OCI-LY3 (cell line): Measurements from ENCODE around the gene VPS13D.

Experiments used
- H2AFZ ChIP-seq: fragments of 200-600, 300-600 bp; shearing (Covaris generic); 2 replicates; pipeline ENCODE4 v1.6.0; 2014; ENCODE audit warnings: antibody characterized with exemption, low read depth, low read length
- H3K27ac ChIP-seq: fragments of 200-600, 300-600 bp; sonication (generic); 2 replicates; pipeline ENCODE4 v1.5.1; 2014; ENCODE audit warnings: mild to moderate bottlenecking, low read length, moderate library complexity, mixed read lengths
- H3K27me3 ChIP-seq: fragments of 200-600, 300-600 bp; sonication (generic); 2 replicates; pipeline ENCODE4 v1.6.1; 2014; ENCODE audit warnings: low read depth, low read length, mixed read lengths
- H3K36me3 ChIP-seq: fragments of 200-600, 300-600 bp; sonication (generic); replicated peaks from 2 replicates; pipeline ENCODE3; 2014; ENCODE audit warnings: low read depth, low read length, mixed read lengths
- H3K4me1 ChIP-seq: fragments of 300-600, 200-600 bp; sonication (generic); 2 replicates; pipeline ENCODE4 v1.6.1; 2014; ENCODE audit warnings: low read length, mixed read lengths
- H3K4me2 ChIP-seq: fragments of 200-600, 300-600 bp; sonication (generic); 2 replicates; pipeline ENCODE4 v1.6.1; 2014; ENCODE audit warnings: low read length, mixed read lengths
- H3K4me3 ChIP-seq: fragments of 300-600, 200-600 bp; sonication (generic); 2 replicates; pipeline ENCODE4 v1.5.1; 2014; ENCODE audit warnings: antibody characterized with exemption, mild to moderate bottlenecking, low read length, moderate library complexity
- H3K79me2 ChIP-seq: fragments of 300-600, 200-600 bp; shearing (Covaris generic); 2 replicates; pipeline ENCODE4 v1.6.1; 2014; ENCODE audit warnings: mild to moderate bottlenecking, low read length, mixed read lengths
- H3K9ac ChIP-seq: fragments of 300-600, 200-600 bp; shearing (Covaris generic); 2 replicates; pipeline ENCODE4 v1.6.0; 2014; ENCODE audit warnings: mild to moderate bottlenecking, low read length, moderate library complexity
- H3K9me3 ChIP-seq: fragments of 200-600, 300-600 bp; shearing (Covaris generic); 2 replicates; pipeline ENCODE4 v1.6.1; 2014; ENCODE audit warnings: low read length, mixed read lengths; ENCODE audit not compliant: insufficient read depth
- H4K20me1 ChIP-seq: fragments of 200-600, 300-600 bp; sonication (generic); 2 replicates; pipeline ENCODE4 v1.6.1; 2016; ENCODE audit warnings: low read length, mixed read lengths; ENCODE audit not compliant: insufficient read depth
- EZH2phosphoT487 ChIP-seq: fragments of 200-600 bp; shearing (Covaris generic); IDR thresholded peaks from 2 replicates; pipeline ENCODE4 v1.6.1; 2018; ENCODE audit warnings: antibody characterized with exemption, mixed run types, low read depth
- TF ChIP-seq, protein P1 (sequence below): fragments of 200-600, 300-600 bp; sonication (generic); IDR thresholded peaks from 2 replicates; pipeline ENCODE4 v1.5.1; 2014; ENCODE audit warnings: antibody characterized with exemption, low read length, low read depth

The VPS13D gene

GRCh38 chr1:12541274-12542137 lies 311.7 kb downstream of the VPS13D start:
- no peaks in the 10 kb centered on the region for H3K79me2 ChIP-seq
- TF ChIP-seq EZH2phosphoT487: no peak
- TF ChIP-seq, protein P1, sequence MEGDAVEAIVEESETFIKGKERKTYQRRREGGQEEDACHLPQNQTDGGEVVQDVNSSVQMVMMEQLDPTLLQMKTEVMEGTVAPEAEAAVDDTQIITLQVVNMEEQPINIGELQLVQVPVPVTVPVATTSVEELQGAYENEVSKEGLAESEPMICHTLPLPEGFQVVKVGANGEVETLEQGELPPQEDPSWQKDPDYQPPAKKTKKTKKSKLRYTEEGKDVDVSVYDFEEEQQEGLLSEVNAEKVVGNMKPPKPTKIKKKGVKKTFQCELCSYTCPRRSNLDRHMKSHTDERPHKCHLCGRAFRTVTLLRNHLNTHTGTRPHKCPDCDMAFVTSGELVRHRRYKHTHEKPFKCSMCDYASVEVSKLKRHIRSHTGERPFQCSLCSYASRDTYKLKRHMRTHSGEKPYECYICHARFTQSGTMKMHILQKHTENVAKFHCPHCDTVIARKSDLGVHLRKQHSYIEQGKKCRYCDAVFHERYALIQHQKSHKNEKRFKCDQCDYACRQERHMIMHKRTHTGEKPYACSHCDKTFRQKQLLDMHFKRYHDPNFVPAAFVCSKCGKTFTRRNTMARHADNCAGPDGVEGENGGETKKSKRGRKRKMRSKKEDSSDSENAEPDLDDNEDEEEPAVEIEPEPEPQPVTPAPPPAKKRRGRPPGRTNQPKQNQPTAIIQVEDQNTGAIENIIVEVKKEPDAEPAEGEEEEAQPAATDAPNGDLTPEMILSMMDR: no peak
- H3K4me3 ChIP-seq: no peak overlapping the region
- H3K4me1 ChIP-seq: no peaks in the 10 kb centered on the region
- H3K9me3 ChIP-seq: no peaks in the 10 kb centered on the region
- H3K4me2 ChIP-seq: no peak overlapping the region
- H2AFZ ChIP-seq: no peak overlapping the region
- H4K20me1 ChIP-seq: no peaks in the 10 kb centered on the region
- H3K27ac ChIP-seq: no peak overlapping the region
- no peaks in the 10 kb centered on the region for H3K27me3 ChIP-seq
- H3K9ac ChIP-seq: no peak overlapping the region
- no peaks in the 10 kb centered on the region for H3K36me3 ChIP-seq

- H3K27me3 ChIP-seq: no peaks in the 10 kb centered on the region
- H3K9me3 ChIP-seq: no peaks in the 10 kb centered on the region
- no peaks in the 10 kb centered on the region for H4K20me1 ChIP-seq
- no peaks in the 10 kb centered on the region for H3K36me3 ChIP-seq
- H3K79me2 ChIP-seq: no peaks in the 10 kb centered on the region
- no peak overlapping the region for H3K4me2 ChIP-seq
- H3K9ac ChIP-seq: no peak overlapping the region
- H3K4me3 ChIP-seq: no peak overlapping the region
- TF ChIP-seq, protein P1: no peak
- TF ChIP-seq EZH2phosphoT487: no peak
- H2AFZ ChIP-seq: no peak overlapping the region
- H3K4me1 ChIP-seq: no peaks in the 10 kb centered on the region
- H3K27ac ChIP-seq: no peak overlapping the region
Observed at GRCh38 chr1:12542138-12542465, 312.3 kb downstream of the VPS13D start.

GRCh38 chr1:12542616-12543592 lies 313.1 kb downstream of the VPS13D start:
- TF ChIP-seq, protein P1: no peak
- no peak for TF ChIP-seq EZH2phosphoT487
- H3K9ac ChIP-seq: no peak overlapping the region
- no peak overlapping the region for H2AFZ ChIP-seq
- no peak overlapping the region for H3K4me3 ChIP-seq
- H3K9me3 ChIP-seq: no peaks in the 10 kb centered on the region
- no peak overlapping the region for H3K4me2 ChIP-seq
- H3K79me2 ChIP-seq: no peaks in the 10 kb centered on the region
- H3K36me3 ChIP-seq: no peaks in the 10 kb centered on the region
- no peaks in the 10 kb centered on the region for H4K20me1 ChIP-seq
- no peaks in the 10 kb centered on the region for H3K4me1 ChIP-seq
- H3K27ac ChIP-seq: no peak overlapping the region
- no peaks in the 10 kb centered on the region for H3K27me3 ChIP-seq

DNA sequence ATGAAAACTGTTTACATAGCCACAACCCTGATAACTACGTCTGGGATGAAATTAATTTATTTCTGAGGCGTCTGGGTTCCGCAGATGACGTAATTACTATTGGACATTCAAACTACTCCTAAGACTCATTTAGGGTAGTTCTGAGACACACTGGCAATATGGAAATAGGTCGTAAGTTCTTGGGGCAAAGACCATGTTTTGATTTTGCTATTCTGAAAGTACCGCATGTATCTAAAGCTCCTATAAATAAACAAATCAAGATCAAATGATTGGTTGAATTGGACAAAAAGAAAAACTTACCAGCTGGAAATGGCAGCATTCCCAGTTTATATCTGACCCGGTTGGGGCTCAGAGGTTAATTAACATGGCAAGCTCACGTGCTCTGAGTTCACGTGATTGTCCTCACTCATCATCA lies 313.9 kb downstream of the VPS13D start:
- Histone ChIP-seq H3K4me3 (no peak overlapping the region), H3K4me1 (no peaks in the 10 kb centered on the region), H3K9ac (no peak overlapping the region), H3K27me3 (no peaks in the 10 kb centered on the region), H3K9me3 (no peaks in the 10 kb centered on the region), H4K20me1 (no peaks in the 10 kb centered on the region), H3K27ac (no peak overlapping the region), H2AFZ (no peak overlapping the region), H3K36me3 (no peaks in the 10 kb centered on the region), H3K79me2 (no peaks in the 10 kb centered on the region), H3K4me2 (no peak overlapping the region)
- no peak for TF ChIP-seq EZH2phosphoT487
- TF ChIP-seq, protein P1: no peak
